CD1c-positive myeloid dendritic cell (primary cell): ENCODE data around the gene GFOD1.
A peak's percentile ranks its signal among the peaks of the same experiment; 100 is the strongest.
"Not testable (repeated sequence)": the region's sequence is repeated elsewhere in the genome, so short reads cannot be mapped to it uniquely, and the experiment has no call there.

Source experiments
- DNase-seq: peaks from one replicate; pipeline ENCODE4 v3.0.0-alpha.2; 2016; ENCODE audit errors: extremely low spot score

The GFOD1 gene

DNA sequence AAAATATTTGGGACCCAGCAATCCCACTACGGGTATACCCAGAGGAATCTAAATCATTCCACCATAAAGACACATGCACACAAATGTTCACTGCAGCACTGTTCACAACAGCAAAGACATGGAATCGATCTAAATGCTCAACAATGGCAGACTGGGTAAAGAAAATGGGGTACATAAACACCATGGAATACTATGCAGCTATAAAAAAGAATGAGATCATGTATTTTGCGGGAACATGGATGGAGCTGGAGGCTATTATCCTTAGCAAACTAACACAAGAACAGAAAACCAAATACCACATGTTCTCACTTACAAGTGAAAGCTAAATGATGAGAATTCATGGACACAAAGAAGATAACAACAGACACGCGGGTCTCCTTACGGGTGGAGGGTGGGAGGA lies 43.4 kb downstream of the GFOD1 start:
- DNase-seq: not testable (repeated sequence)

DNA sequence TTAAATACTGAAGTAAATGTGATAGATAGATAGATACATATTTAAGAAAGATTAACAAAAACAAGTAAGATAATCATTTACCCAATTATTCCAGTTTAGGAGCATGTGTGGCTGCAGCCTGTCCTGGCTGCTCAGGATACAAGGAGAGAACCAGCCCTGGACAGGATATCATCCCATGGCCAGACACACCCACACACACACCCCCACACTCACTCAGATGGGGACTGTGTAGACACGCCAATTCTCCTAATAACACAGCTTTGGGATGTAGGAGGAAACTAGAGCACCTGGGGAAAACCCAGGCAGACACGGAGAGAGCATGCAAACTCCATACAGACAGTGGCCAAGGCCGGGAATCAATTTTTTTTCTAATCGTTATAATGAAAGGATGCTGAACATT lies 45.6 kb downstream of the GFOD1 start:
- no peak for DNase-seq

DNA sequence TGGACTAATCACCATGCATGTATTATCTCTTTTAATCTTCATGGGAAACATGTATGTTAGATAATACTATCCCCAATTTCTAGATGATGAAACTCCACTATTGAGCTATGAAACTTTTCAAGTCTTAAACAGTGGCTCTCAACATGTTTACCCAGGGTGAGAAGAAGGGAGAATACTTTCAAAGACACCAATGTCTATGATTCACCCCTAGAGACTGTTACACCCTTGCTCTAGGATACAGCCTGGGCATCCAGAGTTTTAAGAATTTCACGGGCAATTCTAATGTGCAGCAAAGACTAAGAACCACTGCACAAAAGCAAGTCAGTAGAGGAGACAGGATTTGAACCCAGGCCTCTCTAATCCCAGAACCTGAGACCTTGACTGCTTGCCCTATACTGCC lies 47.8 kb downstream of the GFOD1 start:
- no peak for DNase-seq

DNA sequence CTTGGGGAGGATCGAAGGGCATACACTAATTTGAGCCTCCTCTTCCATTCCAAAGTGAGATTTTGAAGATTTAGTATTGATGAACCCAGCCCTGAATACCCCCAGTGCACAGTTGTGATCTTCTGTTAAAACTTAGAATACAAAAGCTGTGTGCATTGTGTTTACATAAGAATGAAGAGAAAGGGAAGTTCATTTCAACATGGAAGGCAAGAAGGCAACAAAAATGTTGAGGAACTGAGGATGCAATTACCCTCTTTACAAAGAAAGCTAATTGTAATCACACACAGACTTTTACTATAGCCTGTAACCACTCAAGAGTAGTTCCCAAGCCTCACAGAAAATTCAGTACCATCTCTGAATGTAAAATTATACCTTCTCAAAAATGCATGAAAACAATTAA lies 49.3 kb downstream of the GFOD1 start:
- no peak for DNase-seq

DNA sequence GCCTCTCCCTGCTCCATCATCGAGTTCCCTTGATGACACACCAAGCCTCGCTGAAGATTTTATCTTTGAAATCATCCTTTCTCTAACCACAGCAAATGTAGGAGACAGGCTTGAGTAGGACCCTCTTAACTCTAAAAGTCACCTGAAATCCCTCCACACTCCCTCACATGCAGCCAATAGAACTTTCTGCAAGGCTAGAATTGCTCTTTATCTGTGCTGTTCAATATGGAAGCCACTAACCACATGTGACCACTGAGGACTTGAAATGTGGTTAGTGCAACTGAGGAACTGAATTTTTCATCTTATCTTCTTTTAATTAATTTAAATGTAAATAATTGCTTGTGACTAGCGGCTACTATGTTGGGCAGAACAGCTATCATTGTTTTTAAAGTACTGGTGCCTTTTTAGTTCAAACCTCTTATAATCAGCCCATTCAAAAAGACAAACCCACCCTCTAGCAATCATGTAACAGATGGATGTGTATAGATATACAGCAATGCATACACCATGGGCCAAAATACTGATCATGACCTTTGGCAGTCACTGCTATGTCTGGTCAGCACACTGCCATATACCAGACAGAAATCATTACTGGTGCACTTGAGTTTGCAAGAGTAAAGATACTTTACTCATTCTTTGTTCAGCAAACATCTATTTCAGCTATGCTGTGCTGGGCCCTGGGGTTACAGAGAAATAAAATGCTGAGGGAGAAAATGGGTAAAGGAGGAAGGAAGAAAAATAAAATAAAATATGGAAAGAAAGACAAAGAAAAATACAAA lies 50.0 kb downstream of the GFOD1 start:
- DNase-seq: no peak

DNA sequence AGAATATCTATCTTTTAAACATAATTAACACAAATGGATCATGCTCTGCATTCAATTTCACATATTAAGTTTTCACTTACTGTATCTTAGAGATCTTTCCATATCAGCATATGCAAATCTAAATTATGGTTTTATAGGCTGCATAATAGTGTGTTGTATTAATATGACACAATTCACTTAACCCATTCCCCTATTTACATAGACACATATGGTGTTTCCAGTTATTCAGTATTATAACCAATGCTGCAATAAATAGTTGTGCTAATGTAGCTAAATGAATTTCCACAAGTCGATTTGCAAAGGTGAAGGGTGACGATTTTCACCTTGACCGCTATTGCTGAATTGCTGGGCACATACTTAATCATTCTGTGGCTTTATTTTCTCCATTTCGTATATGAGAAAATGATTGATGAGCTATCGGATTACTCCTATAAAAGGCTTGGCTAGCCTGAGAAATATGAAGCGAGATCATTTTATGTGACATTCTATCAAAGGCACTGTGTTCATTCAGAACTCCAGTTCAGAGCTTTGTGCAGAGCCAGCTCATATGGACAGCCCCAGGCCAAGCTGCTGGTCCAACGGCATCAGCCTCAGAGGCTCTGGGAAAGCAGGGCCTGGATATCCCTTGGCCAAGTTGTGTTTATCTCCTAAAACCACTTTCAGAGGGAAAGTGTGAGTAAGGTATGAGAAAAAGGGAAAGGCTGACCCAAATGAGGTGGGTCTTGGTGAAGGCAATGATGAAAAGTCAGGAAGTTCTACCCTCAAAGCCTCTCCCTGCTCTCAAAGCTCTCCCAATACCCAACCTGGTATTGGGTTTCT lies 50.8 kb downstream of the GFOD1 start:
- DNase-seq: no peak

DNA sequence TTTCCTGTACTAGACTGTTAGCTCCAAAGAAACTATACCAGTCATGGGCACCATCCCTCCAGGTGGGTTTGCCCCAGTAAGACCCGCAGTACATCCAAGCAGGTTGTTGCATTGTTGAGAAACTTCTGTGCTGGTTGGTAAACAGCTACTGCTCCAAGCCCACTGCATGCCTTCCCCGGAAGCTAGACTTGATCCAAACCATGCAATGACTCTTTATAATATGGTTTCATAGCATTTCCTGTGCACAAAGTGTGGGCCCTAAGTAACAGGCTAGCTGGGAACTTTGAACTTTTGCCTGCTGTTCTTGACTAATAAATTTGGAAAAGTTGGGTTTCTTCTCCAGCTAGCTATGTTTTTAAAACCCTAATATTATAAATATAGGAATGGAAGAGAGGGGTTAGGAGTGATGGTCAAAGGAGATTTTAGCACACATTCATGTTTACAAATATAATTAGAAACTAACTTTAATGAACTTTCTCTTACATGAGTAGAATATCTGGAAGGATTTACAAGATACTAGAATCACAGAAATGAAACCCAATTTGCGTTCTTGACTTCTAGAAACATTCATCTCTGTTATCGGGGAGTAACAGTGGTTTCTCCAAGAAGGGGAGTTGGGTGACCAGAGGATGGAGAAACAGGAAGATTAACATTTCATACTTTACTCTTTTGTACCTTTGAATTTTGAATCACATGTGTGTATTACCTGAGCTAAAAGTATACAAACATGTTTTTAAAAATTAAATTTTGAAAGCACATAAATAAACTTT lies 51.7 kb downstream of the GFOD1 start:
- no peak for DNase-seq

DNA sequence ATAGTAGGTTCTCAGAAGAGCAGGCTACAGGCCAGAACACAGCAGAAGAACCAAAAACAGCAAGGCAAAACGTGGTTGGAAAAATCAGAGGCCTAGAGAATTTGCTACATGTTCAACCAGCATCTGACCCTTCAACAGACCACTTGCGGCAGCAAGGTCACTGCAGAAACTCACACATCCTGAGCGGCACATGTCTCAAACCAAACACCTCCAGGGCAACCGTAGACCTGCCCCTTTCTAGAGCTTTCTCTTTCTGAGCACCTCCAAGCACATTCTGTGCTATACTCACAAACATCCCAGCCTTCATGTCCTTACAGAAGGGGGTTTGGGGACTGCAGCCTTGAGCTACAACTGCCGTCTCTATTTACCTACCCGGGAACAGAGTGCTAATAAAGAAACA lies 52.6 kb downstream of the GFOD1 start:
- no peak for DNase-seq

DNA sequence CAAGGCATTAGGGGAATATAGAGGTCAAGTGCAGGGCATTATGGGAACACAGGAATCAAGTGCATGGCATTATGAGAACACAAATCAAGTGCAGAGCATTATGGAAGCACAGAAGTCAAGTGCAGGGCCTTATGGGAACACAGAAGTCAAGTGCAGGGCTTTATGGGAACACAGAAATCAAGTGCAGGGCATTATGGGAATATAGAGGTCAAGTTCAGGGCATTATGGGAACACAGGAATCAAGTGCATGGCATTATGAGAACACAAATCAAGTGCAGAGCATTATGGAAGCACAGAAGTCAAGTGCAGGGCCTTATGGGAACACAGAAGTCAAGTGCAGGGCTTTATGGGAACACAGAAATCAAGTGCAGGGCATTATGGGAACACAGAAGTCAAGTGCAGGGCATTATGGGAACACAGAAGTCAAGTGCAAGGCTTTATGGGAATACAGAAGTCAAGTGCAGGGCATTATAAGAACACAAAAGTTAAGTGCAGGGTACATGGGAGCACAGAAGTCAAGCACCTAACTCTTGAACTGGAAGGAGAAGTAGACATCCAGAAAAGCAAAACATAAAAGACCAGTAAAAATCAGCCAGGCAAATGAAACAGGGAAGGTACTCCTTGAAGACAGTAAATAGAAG lies 53.1 kb downstream of the GFOD1 start:
- DNase-seq: not testable (repeated sequence)

DNA sequence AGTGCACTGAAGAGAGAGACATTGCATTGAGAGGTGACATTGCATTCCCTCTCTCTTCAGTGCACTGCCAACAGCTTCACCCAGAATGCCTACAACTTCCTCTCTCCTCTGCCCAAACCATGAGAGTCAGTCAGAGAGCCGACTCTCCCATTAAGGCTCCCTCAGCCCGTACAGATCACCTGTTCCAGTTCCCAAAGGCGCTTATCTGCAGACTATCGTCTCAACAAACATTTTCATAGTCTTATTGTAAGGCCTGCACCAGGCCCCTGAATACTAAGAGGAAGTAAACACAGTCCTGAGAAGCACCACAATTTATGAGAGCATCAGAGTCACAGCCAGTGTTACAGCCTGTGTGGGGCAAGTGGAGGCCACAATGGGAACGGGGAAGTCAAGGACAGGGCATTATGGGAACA lies 53.7 kb downstream of the GFOD1 start:
- DNase-seq: peak; percentile 51

DNA sequence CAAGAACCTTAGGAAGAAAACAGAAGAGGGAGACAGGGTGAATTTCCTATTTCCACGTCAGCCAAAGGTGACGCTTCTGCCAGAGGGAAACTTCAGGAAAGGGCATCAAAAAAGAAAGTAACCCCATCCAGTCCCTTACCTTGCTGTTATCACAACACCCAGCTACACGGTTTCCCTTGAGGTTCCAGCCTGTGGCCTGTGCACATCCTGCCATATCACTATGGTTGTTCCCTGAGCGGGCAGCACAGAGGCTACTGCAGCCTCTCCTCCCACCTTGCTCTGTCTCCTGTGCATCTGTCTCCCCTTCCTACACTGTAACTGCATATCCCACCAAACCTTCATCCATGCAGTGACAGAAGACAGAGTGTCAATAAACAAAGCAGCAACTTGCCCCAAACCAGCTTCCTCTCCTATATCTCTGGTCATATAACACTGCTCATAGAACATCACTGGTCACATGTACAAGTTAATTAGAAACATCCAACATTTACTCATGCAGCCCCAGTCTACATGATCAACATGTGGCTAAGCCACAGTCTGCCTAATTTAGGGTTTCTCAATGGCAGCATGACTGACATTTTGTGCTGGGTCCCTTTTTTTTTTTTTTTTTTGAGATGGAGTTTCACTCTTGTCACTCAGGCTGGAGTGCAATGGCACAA lies 54.7 kb downstream of the GFOD1 start:
- no peak for DNase-seq

DNA sequence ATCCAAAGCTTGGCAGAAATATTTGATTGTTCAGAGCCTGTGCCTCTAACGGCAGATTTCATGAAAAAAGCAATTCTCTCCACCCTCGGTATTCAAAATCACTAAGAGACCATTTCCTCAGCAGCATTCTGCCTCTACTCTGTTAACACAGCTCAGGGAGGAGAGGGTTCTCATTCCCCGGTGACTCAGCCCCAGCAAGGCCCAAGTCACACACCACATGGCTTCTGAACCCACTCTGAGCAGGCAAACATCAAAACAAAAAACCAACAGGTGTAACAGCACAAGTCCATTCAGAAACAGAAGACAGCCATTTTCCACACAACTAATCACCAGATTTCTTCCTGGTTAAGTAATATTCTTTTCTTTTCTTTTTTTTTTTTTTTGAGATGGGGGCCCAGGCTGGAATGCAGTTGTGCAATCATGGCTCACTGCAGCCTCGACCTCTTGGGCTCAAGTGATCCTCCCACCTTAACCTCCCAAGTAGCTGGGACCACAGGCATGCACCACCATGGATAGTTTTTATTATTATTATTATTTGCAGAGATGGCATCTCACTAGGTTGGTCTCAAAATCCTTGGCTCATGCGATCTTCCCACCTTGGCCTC lies 55.4 kb downstream of the GFOD1 start:
- no peak for DNase-seq

DNA sequence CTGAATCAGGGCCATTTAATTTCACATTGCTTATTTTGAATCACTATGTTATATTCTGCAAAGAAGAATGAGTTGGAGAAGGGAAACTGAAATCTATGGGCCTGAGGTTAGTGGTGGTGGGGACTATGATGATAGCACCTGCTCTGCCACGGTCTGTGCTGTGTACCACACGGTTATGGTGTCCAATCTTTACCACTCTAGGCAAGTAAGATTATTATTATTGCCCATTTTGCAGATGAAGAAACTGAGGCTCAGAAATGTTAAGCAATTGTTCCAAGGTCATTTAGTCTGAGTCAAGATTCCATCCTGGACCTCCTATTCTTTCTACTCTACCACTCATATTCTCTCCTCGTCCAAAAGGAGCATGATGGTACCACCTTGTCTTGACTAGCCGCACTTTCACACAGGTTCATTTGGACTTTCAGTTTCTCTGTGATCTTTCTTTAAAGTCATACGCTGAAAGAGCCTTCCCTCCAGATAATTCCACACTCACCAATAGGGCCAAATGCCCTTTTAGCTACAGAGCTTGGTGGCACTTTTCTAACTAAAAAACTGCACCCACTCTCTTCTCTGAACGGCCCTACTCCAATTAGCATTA lies 56.2 kb downstream of the GFOD1 start:
- DNase-seq: no peak

DNA sequence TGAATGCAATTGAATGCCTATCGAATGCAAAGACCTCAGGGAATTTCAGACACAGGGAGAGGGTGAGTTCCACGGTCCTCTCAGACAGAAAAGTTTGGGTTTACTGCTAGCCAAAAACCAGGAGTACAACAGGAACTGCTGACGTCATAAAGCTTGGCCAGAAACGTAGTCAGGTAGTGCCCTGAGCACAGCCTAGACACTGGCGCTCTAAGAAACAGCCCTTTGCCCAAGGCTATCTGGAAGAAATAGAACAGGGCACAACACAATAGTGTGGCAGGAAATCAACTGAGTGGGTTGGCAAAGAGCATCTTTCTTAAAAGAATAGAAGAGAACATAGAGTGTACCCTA lies 58.0 kb downstream of the GFOD1 start:
- no peak for DNase-seq

DNA sequence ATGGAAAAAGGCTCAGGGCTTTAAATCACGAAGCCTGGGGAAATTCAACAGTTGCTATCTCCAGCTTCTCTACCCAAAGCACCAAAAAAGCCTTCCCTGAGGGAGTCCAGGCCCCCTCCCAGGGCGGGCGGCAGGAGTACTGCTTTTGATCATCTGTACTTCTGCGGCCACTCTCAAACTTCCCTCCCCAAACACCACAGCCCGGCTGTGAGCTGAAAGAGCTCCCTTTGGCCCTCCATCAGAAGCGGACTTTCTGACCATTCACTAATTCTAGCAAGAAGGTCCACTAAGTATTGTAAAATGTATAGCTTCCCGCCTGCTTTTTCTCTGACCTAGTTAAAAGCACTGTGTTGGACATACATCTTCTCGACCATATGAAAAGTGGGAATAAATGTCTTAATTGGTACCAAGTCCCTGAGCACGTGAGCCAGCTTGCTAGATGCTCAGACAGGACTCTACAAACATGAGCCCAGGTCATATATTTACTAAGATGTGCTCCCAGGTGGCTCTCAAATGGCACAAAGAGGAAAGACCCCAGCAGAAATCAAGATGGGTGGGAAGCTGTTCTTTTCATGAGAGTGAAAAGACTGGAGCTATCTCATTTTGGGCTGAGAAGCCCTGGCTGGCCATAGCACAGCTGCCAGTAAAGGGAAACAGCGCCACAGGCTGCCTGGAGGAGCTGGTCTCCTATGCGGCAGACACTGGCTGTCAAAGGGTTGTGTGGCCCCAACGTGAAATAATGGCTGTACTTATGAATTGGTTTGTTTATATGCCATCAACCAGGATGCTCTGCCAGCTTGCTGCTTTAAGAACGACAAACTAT lies 58.6 kb downstream of the GFOD1 start:
- no peak for DNase-seq

DNA sequence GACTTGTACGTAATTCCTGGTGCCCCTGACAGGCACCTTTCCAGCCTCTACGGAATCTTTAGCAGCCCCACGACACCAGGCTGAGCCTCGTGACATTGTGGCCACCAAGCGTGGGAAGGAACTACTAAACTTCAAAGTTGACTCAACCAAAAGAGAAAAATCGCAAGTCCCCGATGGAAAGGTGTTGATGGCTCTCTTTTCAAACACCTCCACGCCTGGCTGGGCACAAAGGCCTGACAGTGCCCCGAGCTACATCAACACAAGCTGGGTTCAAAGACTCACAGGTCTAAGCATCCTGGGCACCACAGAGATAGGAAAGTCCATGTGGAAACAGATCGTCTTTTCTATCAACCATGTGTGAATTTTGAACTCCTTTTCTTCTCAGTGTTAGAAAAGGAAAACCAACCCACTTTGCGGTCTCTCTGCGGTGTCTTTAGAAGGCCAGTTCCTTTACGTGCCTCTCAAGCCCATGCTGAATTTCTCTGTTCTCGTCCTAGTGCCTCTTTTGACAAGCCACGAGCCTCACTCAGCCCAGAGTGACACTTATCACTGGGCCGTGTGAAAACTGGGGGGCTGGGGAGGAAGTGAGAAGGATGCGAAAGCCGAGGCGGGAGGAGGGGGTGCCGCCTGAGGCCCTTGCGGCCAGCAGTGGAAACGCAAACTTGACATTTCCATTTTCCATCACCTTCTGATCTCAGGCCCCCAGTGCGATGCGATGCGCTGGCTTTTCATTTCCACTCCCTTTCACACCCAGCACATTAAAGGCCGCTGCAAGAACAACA lies 59.4 kb downstream of the GFOD1 start:
- DNase-seq: peak; percentile 87

DNA sequence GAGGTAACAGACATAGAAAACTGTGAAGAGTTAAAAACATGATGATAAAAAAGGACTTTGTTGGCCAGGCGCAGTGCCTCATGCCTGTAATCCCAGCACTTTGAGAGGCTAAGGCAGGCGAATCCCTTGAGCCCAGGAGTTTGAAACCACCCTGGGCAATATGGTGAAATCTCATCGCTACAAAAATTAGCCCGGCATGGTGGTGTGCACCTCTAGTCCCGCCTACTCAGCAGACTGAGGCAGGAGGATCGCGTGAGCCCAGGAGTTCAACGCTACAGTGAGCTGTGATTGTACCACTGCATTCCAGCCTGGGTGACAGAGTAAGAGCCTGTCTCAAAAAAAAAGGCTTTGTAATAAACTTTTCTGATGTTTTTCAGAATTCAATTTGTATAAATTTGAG lies 60.1 kb downstream of the GFOD1 start:
- no peak for DNase-seq

DNA sequence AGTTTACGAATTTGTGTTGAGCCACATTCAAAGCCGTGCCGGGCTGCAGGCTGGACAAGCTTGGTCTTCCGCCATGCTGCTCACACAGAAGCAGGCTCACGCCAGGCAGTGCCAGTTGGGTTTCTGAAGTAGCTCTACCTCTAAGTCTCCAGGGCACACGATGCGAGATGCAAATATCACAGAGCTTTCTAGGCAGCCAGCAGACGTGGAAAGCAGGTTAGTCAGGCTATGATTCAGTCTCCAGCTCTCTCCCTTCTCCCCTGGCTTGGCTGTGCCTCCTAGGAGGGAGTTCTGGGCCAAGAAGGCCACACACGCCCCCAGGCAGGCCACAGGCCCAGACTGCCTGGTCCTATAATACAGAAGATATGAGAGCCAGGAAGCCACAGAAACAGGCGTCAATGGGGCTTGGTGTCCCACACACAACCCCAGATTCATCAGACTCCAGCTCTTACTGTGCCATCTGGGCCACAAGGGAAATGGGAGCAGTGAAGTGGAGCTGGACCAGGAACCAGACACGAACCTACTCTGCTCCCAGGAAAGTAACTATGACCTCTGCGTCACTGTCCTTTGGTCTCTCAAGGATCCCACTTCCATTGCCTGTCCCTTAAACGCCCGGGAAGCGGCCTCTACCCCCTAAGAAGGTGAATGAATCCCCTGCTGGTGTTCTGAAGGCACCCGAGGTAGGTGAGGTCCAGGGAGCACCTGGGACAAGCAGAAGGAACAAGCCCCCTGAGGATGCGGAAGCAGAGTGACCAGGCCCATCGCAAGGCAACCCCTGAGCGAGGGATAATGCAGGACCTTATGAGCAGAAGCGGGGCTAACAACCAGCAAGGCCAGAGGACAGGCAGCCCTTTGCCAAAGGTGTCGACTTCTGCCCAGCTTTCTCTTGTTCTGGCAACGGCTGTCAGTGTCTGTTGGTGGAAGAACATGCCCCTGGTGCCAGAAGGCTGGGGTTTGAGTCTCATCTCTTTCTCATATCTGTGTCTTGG lies 61.2 kb downstream of the GFOD1 start:
- DNase-seq: no peak
